HG02642 (cell line): Measurements from ENCODE around the gene STARD5.

Experiments used
- ATAC-seq: cut with Tn5 transposase; IDR thresholded peaks from one replicate; pipeline ENCODE4 v1.9.1; 2021; ENCODE audit warnings: mild to moderate bottlenecking; ENCODE audit not compliant: unreplicated experiment, poor library complexity

STARD5 gene

DNA sequence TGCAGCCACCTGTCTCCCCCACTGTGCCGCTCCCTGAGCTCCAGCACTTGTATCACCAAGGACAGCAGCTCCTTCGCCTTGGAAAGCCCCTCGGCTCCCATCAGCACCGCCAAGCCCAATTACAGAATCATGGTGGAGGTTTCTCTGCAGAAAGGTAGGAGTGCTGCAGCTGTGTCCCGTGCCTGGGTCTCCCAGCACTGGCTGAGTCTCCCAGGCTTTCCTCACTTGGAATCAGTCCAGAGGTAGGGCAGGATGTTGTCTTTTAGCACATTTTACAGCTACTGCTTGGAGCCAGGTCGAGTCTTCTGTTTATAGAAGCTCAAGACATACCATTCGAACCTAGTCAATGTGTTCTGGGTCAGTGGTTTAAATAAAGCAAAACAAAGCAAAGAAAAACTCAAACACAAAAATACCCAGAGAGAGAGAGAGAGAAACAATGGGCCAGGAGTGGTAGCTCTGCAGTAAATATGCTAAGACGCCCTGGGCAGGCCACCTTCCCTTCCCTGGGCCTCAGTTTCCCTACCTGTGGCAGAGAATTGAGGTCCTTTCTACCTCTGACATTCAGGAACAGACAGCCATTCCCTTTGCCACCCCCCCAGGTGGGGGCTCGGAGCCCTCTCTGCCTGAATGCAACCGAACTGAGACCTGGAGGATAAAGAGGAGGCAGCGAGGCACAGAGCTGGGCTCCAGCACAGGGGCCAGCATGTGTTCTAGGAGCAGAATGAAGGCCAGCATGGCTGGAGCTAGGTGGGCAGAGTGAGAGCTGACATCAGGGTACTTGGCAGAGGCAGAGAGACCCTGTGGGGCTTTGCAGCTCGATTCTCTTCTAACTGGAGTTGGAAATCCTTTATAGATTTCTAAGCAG is 44.1 kb downstream of the STARD5 start:
- no peak for ATAC-seq

DNA sequence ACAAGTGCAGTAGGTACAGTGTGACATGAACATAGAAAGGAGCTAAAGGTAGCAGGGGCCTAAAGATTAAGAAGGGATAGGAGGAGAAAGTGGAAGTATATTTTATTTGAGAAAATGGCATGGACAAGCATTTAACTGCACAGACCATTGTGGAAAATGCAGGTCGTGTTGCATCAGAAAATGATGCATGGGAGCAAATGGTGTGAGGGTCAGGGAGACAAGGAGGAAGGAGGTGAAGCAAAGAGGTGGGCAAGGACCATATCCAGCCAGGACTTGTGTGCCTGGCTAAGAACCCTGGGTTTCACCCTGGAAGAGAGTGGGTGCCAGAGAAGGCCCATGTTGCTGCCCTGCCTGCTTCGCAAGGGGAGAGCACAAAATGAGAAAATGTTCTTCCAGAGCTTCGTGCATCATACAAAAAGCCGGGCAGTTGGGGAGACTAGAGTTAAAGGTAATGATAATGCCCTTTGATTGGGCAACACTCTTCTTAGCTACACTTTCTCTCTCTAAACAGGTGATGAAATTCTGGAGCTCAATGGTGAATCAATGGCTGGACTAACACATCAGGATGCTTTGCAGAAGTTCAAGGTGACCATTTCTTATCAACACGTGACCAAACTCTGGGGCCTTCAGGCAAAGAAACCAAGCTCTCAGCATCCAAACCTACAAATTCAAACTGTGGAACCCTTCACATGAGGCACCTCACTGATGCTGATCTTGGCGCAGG is 45.5 kb downstream of the STARD5 start:
- no peak for ATAC-seq

DNA sequence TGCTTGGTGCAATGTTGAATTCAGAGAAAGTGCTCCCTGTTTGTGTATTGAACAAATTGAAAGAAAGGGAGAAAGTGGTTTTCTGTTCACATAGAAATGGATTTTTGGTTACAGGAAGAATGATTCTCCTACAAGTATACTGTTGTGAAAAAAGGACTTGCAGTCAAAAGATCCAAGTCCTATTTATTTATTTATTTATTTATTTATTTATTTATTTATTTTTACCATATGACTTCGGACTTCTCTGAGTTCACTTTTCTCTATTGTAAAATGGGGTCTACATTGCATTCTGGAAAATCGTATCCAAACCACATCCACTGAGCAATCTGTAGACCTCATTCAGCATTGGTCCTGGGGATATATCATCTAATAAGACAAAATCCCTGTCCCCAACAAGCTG is 46.1 kb downstream of the STARD5 start:
- ATAC-seq, result no peak

DNA sequence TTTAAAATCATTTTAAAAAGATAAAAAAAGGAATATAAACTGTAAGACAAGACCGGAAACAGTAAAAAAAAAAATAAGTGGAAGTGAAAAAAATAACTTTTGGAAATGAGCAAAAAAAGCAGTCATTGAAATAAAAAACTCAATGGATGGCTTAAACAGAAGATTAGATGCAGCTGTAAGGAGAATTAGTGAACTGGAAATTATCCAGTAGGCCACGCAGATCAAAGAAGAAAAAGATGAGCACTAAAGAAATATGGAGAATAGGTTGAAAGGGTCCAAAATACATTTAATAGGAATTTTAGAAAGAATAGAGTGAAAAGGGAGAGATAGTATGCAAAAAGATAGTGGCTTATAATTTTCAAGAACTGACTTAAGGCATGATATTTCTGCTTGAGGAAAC is 47.0 kb downstream of the STARD5 start:
- no peak for ATAC-seq

DNA sequence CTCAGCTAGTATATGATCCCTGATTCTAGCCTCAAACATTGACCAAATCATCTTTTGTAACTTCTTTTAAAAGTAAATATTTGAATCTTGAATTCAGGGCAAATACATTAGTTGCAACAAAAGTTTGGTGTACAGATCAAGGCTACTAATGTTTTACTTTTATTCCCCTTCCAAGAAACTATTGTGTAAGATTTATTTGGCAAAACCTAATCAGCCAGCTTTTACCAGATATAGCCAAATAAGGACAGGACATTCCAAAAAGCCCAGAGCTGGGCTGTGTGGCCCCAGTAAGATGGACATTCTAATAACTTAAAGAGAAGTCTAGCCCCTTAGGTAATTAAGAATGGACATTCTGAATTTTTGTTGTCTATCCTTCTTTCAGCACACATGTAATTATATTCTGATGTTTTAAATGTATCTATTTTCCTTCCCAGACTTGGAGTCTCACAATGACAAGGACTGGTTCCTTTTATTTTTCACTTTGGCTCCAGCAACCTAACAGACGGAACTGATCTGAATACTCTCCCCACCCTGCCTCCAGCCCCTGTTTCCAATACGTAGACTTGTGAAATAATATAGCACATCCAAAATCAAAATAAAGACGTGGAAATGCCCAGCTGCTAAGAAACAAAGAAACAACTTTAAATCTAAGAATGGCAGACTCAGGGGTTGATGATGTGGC is 48.1 kb downstream of the STARD5 start:
- no peak for ATAC-seq

DNA sequence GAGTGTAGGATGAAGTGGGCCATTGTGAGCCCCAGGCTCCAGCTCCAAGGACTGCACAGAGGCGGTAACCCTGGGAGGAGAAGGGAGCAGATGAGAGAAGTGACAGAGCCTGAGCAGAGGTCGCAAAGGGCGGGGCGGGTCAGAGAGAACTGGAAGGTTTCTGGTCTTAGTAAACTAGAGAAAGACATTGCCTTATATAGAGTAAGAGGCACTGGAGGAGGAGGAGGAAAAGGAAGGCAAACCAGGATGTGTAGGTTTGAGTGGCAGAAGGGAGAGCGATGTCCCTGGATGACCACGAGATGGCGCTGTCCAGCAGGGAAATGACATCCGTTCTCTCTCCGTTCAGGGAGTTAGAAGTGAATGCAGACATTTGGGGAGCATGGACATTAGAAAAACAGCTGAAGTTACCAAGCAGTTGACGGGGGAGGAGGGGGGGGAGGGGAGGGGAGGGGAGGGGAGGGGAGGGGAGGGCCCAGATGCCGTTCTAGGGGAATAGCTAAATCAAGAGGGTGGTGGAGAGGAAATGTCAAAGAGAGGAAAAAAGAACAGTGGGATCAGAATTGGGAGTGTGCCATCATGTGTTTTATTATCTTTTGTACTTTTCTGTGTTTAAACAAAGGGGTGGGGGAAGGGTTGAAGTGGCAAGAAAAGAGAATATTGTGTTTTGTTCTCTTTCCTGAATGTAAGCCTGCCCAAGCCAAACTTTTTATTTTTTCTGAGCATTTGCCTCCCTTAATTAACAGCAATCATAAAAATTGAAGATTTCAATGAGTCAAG is 48.8 kb downstream of the STARD5 start:
- peak; percentile 80 for ATAC-seq

DNA sequence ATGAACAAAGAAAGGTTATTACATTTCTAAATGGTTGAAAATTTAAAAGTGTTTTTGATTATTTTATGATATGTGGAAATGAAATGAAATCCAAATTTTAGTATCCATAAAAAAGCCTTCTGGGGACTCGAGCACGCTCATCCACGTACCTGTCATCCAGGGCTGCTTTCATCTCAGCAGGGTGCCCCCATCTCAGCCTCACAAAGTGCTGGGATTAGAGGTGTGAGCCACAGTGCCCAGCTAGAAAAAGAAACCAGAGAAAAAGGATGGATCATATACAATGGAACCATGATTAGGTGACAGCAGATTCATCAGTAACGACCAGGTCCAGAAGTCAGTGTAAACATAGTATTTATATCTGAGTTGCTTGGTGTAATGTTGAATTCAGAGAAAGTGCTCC is 49.7 kb downstream of the STARD5 start:
- no peak for ATAC-seq

DNA sequence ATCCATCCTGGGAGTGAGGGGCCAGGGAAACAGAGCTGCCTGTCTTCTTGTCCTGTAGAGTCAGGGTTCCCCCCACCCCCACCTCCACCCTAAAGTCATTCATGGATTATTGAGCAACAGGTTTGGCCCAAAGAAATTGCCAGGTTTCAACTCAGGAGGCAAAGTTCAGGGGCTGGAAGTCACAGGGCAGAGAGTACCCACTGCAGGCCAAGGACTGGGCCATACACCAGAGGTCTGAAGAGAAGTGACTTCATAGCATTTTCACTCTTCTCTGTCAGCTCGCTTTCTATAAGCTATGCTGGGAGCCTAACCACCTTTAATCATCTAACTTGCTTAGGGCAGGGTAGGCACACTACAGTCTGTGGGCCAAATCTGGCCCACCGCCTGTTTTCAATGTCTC is 50.1 kb downstream of the STARD5 start:
- no peak for ATAC-seq

DNA sequence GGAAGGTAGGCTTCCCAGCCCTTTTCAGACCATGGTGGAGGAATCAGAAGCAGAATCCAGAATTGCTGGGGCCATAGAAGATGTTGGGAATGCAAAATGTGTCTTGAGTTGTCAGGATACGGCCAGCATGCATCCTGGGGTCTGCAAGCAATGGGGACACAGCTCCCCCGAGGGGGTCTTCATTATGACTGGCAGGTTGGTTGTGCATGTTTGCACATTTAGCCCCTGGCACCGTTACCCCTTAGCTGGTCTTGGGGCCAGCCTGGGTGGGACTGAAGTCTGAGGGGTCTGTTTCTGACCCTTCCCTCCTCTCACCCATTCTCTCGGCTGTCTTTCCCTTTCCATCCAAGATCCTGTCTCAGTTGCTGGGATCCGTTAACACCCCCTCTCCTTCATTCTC is 50.7 kb downstream of the STARD5 start:
- ATAC-seq, result no peak

DNA sequence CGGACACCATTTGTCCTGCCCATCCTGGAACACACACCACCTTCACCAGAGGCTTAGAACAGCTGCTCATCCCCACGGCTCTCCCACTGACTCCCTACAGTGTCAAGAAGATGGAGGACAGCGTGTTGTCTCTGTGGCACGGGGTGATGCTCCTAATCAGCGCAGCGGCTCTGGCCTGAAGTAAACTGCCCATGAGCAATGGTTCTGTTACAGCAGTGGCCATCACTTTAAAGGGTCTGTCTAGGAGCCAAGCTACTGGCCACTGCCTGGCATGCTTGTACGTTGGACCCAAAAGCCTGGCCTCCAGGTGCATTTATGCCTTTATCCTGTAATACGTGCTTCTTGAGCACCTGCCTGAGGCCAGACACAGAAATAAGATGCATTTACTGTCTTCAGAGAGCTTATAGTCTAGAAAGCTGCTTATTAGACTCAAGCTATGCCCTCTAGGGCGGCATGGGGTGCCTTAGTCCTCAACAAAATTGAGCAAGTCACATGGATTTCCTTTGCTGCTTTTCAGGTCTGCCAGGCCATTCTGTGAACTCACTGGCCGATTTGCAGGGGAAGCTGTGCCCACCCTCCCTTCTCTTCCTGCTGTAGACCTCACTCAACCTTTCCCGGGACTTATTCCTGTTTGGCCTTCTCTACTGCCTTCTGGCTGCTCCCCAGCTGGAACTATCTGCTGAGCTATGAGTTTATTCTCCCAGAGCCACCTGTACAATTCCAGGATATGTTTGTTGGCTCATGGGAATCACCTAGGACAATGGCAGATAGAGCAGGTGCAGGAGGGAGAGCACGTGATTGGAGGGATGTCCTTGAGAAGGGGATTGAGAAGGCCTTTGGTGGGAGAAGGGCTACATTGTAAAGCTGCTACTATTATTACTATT is 51.9 kb downstream of the STARD5 start:
- ATAC-seq, result no peak

DNA sequence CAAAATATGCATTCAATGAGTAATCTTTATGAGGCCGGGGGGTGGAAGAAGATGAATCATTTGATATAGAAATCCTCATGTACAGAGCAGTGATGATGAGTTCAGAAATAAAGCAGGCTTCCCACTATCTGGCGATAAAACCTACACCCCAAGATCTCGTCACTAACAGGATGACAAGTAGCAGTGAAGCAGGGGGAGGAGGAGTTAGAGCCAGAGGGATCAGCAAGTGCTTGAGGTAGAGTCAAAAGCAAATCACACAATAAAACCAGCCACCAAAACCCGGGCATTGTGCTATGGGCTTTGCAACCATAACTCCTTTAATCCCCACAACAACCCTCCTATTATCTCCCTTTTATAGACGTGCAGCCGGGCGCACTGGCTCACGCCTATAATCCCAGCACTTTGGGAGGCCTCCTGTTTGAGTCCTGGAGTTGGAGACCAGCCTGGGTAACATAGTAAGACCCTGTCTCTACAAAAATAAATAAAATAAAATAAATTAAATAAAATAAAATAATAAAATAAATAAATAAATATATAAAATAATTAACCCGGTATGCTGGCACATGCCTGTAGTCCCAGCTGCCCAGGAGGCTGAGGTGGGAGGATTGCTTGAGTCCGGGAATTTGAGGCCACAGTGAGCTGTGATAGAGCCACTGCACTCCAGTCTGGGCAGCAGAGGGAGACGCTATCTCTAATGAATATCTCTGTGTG is 53.0 kb downstream of the STARD5 start:
- ATAC-seq, result no peak

DNA sequence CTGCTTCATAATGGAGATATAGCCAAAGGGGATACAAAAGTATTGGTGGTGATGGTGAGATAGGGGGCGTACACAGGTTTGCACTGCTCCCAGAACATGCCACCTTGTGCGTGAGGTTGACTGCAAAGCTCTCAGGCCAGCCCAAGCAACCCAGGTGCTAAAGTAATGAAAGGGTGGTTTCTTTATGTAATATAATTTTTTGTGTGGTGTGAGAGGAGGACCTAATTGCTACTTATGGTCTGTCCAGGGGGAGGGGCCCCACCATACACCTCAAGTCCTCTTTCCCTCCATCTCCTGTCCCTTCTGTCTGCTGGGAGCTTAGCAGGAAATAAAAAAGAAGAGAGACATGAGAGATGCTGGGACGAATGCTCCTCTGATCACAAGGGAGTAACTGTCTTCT is 53.8 kb downstream of the STARD5 start:
- ATAC-seq, result no peak

DNA sequence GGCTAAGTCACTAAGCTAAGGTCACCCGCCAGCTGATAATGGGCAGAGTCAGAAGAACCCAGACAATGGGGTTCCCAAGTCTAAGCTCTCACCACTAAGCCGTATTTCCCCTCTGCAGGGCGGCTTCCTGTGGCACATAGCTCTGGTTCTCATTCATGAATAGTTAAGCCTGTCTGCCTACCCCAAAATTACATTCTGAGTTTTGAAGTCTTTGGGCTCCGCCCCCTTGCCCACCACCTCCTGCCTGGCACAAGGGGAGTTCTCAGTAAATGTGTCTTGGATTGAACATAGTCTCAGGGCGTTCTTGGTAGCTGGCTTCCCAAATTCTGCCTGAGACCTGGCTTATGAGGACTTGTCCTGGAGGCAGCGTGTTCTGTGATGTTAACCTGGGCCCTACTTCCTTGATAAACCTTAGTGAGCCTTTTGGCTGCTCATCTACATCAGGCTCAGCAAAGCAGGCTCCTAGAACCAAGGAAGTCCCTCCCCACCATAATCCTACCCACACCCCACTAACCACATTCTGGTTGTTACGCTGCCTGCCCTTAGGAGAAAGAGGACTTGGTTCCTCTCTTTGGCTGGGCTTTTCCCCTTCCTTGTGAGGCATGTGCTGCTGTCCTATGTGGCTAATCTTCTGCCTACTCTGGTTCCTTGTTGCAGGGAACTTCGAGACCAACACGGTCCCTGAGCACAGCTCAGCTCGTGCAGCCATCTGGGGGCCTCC is 54.9 kb downstream of the STARD5 start:
- no peak for ATAC-seq

DNA sequence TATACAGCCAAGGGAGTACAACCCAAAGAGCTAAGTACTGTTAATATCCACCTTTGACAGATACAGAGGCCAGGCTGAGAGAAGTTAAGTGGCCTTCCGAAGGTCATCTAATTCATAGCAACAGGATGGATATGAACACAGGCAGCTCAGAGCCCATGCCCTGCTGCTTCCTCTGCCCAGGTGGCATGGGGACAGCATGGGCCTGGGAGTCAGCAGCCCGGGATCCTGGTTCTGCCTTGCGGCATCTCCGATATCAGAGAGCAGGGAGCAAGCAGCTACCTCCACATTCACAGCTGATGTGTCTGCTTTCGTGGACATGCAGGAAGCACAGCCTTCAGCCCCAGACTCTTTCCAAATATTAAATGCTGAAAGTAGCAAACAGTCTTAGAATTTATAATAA is 55.6 kb downstream of the STARD5 start:
- ATAC-seq, result no peak

DNA sequence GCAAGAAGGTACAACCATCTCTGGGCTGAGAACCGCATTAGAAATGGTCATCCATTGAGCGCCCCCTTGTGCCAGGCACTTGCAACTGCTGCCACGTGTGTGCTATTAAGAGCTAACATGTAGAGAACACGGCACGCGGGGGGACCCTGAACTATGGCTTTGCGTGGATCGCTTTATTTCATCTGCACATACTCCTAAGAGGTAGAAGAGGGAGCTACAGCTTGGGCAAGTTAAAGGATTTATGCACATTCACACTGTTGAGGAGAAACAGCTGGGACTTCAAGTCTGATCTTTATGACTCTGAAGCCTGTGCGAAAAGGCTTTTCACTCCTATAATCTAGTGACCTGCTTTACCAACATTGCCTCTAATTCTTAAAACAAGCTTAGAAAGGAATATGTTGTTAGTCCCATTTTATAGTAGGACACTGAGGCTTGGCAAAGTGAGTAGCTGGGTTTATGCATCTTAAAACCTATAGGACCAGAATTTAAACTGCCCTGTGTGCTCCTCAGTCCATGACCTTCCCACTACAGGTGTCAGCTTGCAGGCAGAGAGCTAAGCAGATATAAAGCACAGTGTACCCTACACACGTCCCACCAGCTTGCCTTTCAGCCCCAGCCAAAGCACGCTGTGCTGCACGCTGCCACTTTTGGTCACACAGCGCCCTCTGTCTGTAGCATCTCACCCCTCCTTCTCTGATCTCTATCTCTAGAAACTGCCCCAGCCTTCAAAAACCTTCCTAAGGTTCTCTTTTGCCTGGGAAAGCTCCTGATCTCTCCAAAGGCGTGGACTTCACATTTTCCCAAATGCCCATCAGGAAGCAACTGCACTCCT is 57.8 kb downstream of the STARD5 start:
- peak; percentile 81 for ATAC-seq

DNA sequence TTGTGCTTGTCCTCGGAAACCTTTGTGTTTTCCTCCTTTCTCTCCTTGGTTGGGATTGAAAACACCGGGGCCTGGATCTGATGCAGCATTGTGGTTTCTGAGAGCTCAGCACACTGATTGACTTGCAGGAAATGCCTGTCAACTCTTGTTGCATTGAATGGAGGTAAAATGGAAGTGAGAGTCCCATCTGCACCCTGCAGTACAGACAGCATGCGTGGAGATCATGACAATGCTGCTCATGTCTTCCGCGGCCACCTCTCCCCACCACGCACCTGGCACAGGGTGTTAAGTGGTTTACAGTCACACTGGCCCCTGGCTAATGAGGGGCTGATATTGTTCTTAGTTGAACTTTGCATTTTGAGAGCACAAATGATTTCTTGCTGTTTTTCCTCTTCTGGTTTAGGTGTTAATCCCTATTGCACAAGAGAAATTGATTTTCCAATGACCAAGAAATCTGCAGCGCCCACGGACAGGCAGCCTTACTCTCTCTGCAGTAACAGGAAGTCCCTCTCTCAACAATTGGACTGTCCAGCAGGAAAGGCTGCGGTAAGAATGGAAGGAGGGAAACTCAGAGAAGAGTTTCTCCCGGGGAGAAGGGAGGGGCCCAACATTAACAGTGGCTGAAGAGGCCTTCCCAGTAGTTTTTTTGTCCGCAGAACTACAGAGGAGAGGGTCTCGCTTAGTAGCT is 58.5 kb downstream of the STARD5 start:
- ATAC-seq, result no peak
